HepG2 (cell line): ENCODE data around the gene TSPAN32. TPM values are rescaled to one million over a fixed set of nuclear protein-coding genes. Genes with fewer than 3 reads are reported as not detected.
A peak's percentile ranks its signal among the peaks of the same experiment; 100 is the strongest.

Experiments
- ATAC-seq: fragments of 200-7000 bp; cut with Tn5 transposase; 3 replicates; pipeline ENCODE4 v1.9.1; 2020; ENCODE audit warnings: mild to moderate bottlenecking, moderate library complexity
- BruUV-seq: library from RNA; stranded (reverse); fragments of 400-500 nt; replicated peaks from 2 replicates; lab custom pipeline; 2021; lab: Mats Ljungman, UMichigan
- CTCF ChIA-PET: fragments of 300-600 bp; formaldehyde crosslinking; extraction: SDS; loops from one replicate; lab custom pipeline; 2021; ENCODE audit warnings: low total read pairs, inconsistent platforms, low intra/inter-chr PET ratio; lab: Yijun Ruan, JAX
- POLR2A ChIA-PET: fragments of 350-600 bp; sonication (Branson Sonifier 250); formaldehyde crosslinking; loops from one replicate; lab custom pipeline; 2020; ENCODE audit warnings: antibody characterized with exemption, inconsistent platforms; lab: Yijun Ruan, JAX
- DNase-seq: peaks from one replicate; pipeline ENCODE4 v3.0.0-alpha.2; 2015; ENCODE audit warnings: low spot score
- FAIRE-seq: peaks from 3 replicates; lab custom pipeline; 2011; peaks lifted over from hg19 to GRCh38; lab: Jason Lieb, UNC
- H2AFZ ChIP-seq: one replicate; pipeline ENCODE4 v1.6.1; 2011; ENCODE audit warnings: low read length, inconsistent platforms
- H3K27ac ChIP-seq: fragments of 300-600 bp; 3 replicates; pipeline ENCODE4 v1.8.0; 2011; ENCODE audit warnings: mixed run types, mild to moderate bottlenecking, mixed read lengths, low read length, inconsistent platforms; ENCODE audit not compliant: insufficient read depth; ENCODE audit errors: extremely low read length
- H3K27me3 ChIP-seq, 2 experiments: fragments of 200-600 bp in 1 of 2; 2 replicates in 1 of 2; 3 replicates in 1 of 2; pipeline versions ENCODE4 v1.6.0 to v1.8.0; 2011; ENCODE audit warnings: low read length in 2 of 2, mild to moderate bottlenecking in 2 of 2, moderate library complexity in 2 of 2, inconsistent platforms in 1 of 2; ENCODE audit not compliant: insufficient read depth in 2 of 2, control insufficient read depth in 1 of 2
- H3K36me3 ChIP-seq, 2 experiments: fragments of 200-600 bp in 1 of 2; replicated peaks in 1 of 2; 2 replicates in 1 of 2; 3 replicates in 1 of 2; pipeline versions ENCODE4 v1.5.1 to v1.8.0; 2011; ENCODE audit warnings: low read length in 2 of 2, inconsistent platforms in 1 of 2; ENCODE audit not compliant: insufficient read depth in 2 of 2, control insufficient read depth in 1 of 2
- H3K4me1 ChIP-seq: 2 replicates; pipeline ENCODE4 v1.5.1; 2012; ENCODE audit warnings: low read length, inconsistent platforms; ENCODE audit not compliant: insufficient read depth
- H3K4me2 ChIP-seq: 2 replicates; pipeline ENCODE4 v1.6.0; 2011; ENCODE audit warnings: low read depth, low read length, inconsistent platforms
- H3K4me3 ChIP-seq, 3 experiments: fragments of 200-600 bp in 1 of 3; sonication (generic), shearing (Covaris generic) in 1 of 3; replicated peaks in 1 of 3; 2 replicates each; pipeline ENCODE4 v1.5.1; 2011 to 2016; ENCODE audit warnings: low read length in 3 of 3, inconsistent platforms in 2 of 3, low read depth in 2 of 3, mild to moderate bottlenecking in 2 of 3, control low read depth in 1 of 3, mixed read lengths in 1 of 3; ENCODE audit not compliant: insufficient read depth in 1 of 3
- H3K79me2 ChIP-seq: one replicate; pipeline ENCODE4 v1.6.1; 2011; ENCODE audit warnings: low read length, inconsistent platforms; ENCODE audit not compliant: insufficient read depth
- H3K9ac ChIP-seq: 2 replicates; pipeline ENCODE4 v1.6.0; 2011; ENCODE audit warnings: mild to moderate bottlenecking, low read depth, low read length, inconsistent platforms; ENCODE audit not compliant: insufficient read depth
- H3K9me3 ChIP-seq: 2 replicates; pipeline ENCODE4 v1.5.1; 2012; ENCODE audit warnings: mild to moderate bottlenecking, low read length
- H4K20me1 ChIP-seq: 2 replicates; pipeline ENCODE4 v1.6.0; 2011; ENCODE audit warnings: inconsistent platforms, mild to moderate bottlenecking, low read length, moderate library complexity; ENCODE audit not compliant: insufficient read depth
- NR2C2 ChIP-seq: sonication (generic); formaldehyde crosslinking; IDR thresholded peaks from 2 replicates; pipeline ENCODE4 v1.4.0; 2020; ENCODE audit warnings: missing genetic modification reagents, mild to moderate bottlenecking, moderate library complexity, borderline replicate concordance
- SMYD3 ChIP-seq: sonication (generic); formaldehyde crosslinking; IDR thresholded peaks from 2 replicates; pipeline ENCODE4 v1.8.1; 2023; ENCODE audit warnings: mild to moderate bottlenecking, missing genetic modification reagents
- SRF ChIP-seq: IDR thresholded peaks from 2 replicates; pipeline ENCODE4 v1.6.1; 2011; ENCODE audit warnings: mild to moderate bottlenecking, low read depth, low read length, moderate library complexity
- ZNF598 ChIP-seq: sonication (generic); formaldehyde crosslinking; IDR thresholded peaks from 2 replicates; pipeline ENCODE4 v1.5.1; 2020; ENCODE audit warnings: mild to moderate bottlenecking, missing genetic modification reagents, borderline replicate concordance
- ZSCAN25 ChIP-seq: sonication (generic); formaldehyde crosslinking; IDR thresholded peaks from 2 replicates; pipeline ENCODE4 v1.8.0; 2022; ENCODE audit warnings: mild to moderate bottlenecking, missing genetic modification reagents
- WGBS: methylation state at CpG from one replicate; pipeline ENCODE4 v1.1.6; 2017; ENCODE audit warnings: low lambda C conversion rate; 5-methylcytosine and 5-hydroxymethylcytosine counted together
- in situ Hi-C: cut with HindIII; loops from 2 replicates; pipeline ENCODE4 v1.10.0; 2017; ENCODE audit warnings: low pct_unique_long_range_greater_than_20kb; ENCODE audit not compliant: extremely low pct_ligation_motif_present
- intact Hi-C: fragments of 100-400 bp; cut with micrococcal nuclease; formaldehyde crosslinking; loops from one replicate; pipeline ENCODE4 v1.10.0; 2022; ENCODE audit not compliant: unreplicated experiment
- polyA plus RNA-seq, 8 experiments: library from polyadenylated mRNA; depleted of rRNA in 3 of 8; stranded (reverse) in 7 of 8; unstranded in 1 of 8; fragments of >200 nt; fragmentation: Illumina TruSeq in 4 of 8; extraction: Trizol in 4 of 8; gene quantifications; 2 replicates each; pipeline versions ENCODE4 v1.2.1 to v1.2.3, GENCODE V29; 2011 to 2016; ENCODE audit warnings: low read depth in 4 of 8, missing spikeins in 1 of 8, mixed read lengths in 1 of 8; ENCODE audit not compliant: insufficient read depth in 1 of 8
- total RNA-seq, 5 experiments: library from RNA; depleted of rRNA; stranded (reverse); fragments of >200 nt; fragmentation: Illumina TruSeq; extraction: Trizol; gene quantifications; 2 replicates each; pipeline ENCODE4 v1.2.3, GENCODE V29; 2016; ENCODE audit warnings: low read depth in 1 of 5
- TF ChIP-seq, protein P1 (sequence below): sonication (generic); formaldehyde crosslinking; IDR thresholded peaks from 2 replicates; pipeline ENCODE4 v1.5.1; 2020; ENCODE audit warnings: mild to moderate bottlenecking, missing genetic modification reagents, borderline replicate concordance
- TF ChIP-seq, protein P2 (sequence below): fragments of 450-650 bp; IDR thresholded peaks from 2 replicates; pipeline ENCODE4 v1.6.1; 2016

Gene TSPAN32
- total and polyA plus RNA-seq, 2 of the 13 experiments (the other 11 are each of a cell fraction or from before 2014, with no cell fraction given), result 0.09 to 0.70 TPM

DNA sequence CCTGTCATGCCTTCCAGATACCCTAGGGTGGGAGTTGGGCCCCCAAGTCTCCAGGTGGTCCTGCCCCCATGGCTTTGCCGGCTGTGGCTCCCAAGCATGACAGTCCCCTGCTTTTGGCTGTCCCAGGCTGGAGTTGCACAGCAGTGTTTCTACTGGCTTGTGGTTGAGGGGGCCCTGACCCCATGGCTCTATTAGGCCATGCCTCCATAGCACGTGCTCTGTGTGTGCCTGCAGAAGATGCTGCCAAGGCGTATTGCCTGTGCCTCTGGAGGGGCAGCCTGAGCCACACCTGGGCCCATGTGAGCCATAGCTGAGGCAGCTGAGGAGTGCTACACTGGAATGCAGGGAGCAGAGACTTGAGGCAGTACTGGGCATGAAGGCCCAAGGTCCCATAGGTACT lies 49.9 kb downstream of the TSPAN32 start:
- POLR2A ChIA-PET, result no interaction called here
- in situ Hi-C loops (no loop called here), intact Hi-C loops (loop anchor here (5.0 kb wide), 1 partner anchor 469 kb away; no protein-coding TSS in a partner anchor)
- no peak overlapping the region for H3K9ac ChIP-seq
- no peaks in the 10 kb centered on the region for H3K9me3 ChIP-seq
- WGBS, result 0% methylated on average over 1 of the region's 3 CpGs
- no peaks in the 10 kb centered on the region for H4K20me1 ChIP-seq
- H3K27ac ChIP-seq, result no peak overlapping the region
- CTCF ChIA-PET, result no interaction called here
- H3K36me3 ChIP-seq, result no peaks in the 10 kb centered on the region
- no peaks in the 10 kb centered on the region for H3K4me1 ChIP-seq
- BruUV-seq, result no TSS peak
- H2AFZ ChIP-seq, result no peak overlapping the region
- no peak overlapping the region for H3K4me2 ChIP-seq
- TF ChIP-seq ZNF598 (CRISPR knock-in tag) (no peak), ZSCAN25 (CRISPR knock-in tag) (no peak), SMYD3 (CRISPR knock-in tag) (no peak), SRF (no peak), NR2C2 (CRISPR knock-in tag) (no peak)
- TF ChIP-seq, protein P1, sequence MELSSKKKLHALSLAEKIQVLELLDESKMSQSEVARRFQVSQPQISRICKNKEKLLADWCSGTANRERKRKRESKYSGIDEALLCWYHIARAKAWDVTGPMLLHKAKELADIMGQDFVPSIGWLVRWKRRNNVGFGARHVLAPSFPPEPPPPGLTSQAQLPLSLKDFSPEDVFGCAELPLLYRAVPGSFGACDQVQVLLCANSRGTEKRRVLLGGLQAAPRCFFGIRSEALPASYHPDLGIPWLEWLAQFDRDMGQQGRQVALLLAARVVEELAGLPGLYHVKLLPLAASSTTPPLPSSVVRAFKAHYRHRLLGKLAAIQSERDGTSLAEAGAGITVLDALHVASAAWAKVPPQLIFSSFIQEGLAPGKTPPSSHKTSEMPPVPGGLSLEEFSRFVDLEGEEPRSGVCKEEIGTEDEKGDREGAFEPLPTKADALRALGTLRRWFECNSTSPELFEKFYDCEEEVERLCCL (CRISPR knock-in tag), result no peak
- TF ChIP-seq, protein P2, sequence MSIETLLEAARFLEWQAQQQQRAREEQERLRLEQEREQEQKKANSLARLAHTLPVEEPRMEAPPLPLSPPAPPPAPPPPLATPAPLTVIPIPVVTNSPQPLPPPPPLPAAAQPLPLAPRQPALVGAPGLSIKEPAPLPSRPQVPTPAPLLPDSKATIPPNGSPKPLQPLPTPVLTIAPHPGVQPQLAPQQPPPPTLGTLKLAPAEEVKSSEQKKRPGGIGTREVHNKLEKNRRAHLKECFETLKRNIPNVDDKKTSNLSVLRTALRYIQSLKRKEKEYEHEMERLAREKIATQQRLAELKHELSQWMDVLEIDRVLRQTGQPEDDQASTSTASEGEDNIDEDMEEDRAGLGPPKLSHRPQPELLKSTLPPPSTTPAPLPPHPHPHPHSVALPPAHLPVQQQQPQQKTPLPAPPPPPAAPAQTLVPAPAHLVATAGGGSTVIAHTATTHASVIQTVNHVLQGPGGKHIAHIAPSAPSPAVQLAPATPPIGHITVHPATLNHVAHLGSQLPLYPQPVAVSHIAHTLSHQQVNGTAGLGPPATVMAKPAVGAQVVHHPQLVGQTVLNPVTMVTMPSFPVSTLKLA, result peak; percentile 71
- ATAC-seq (no peak), DNase-seq (no peak), FAIRE-seq (no peak)
- H3K79me2 ChIP-seq, result no peaks in the 10 kb centered on the region
- H3K4me3 ChIP-seq, result no peak overlapping the region
- H3K27me3 ChIP-seq, result peaks cover 1 to 47% of the 10 kb centered on the region in 2 experiments
